ENCODE results near the gene CCL4. TPM values are rescaled to one million over a fixed set of nuclear protein-coding genes. Genes with fewer than 3 reads are reported as not detected.

Gene CCL4
- total and polyA plus RNA-seq, 4 donors = 1.7 to 4.6 (median 2.8) TPM

DNA sequence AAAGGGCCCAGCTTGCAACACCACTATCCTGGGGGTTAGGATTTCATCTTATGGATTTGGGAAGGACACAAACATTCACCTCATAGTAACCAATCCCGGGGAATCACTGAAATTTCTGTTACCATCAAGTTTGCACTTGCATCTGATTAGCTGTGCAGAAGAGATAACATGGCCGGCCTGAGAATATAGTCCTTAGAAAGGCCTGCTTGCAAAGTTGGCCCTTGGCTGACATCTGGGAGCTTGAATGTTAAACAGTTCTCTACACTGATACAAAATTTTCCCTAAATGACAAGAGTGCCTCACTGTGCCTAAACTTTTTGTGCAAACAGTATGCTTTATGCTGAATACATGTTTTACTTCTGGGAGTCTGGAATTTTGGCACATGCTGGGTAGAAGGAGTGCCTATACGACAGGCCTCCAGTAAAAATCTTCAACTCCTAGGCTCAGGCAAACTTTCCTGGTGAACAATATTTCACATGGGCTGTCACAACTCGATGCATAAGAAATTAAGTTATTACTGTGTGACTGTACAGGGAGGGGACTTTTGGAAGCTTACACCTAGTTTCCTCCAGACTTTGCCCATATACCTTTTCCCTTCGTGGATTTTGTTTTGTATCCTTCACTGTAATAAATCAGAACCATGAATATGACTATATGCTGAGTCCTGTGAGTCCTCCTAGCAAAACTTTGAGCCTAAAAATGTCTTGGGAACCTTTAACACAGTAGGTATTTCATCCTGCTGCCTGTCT, 41.5 kb downstream of the CCL4 start (continued):
- TF ChIP-seq, protein P1, sequence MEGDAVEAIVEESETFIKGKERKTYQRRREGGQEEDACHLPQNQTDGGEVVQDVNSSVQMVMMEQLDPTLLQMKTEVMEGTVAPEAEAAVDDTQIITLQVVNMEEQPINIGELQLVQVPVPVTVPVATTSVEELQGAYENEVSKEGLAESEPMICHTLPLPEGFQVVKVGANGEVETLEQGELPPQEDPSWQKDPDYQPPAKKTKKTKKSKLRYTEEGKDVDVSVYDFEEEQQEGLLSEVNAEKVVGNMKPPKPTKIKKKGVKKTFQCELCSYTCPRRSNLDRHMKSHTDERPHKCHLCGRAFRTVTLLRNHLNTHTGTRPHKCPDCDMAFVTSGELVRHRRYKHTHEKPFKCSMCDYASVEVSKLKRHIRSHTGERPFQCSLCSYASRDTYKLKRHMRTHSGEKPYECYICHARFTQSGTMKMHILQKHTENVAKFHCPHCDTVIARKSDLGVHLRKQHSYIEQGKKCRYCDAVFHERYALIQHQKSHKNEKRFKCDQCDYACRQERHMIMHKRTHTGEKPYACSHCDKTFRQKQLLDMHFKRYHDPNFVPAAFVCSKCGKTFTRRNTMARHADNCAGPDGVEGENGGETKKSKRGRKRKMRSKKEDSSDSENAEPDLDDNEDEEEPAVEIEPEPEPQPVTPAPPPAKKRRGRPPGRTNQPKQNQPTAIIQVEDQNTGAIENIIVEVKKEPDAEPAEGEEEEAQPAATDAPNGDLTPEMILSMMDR (IDR thresholded peaks at IDR 0.05; ENCODE audit: low read depth, low read length, missing input control) = no peak
- no peak for TF ChIP-seq FOXA1 (IDR thresholded peaks at IDR 0.05)
- no peak for TF ChIP-seq NR2F2 (IDR thresholded peaks at IDR 0.05)
- TF ChIP-seq, protein P2, sequence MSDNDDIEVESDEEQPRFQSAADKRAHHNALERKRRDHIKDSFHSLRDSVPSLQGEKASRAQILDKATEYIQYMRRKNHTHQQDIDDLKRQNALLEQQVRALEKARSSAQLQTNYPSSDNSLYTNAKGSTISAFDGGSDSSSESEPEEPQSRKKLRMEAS (IDR thresholded peaks at IDR 0.05) = no peak
- no peak for TF ChIP-seq HNF4G (IDR thresholded peaks at IDR 0.05)

DNA sequence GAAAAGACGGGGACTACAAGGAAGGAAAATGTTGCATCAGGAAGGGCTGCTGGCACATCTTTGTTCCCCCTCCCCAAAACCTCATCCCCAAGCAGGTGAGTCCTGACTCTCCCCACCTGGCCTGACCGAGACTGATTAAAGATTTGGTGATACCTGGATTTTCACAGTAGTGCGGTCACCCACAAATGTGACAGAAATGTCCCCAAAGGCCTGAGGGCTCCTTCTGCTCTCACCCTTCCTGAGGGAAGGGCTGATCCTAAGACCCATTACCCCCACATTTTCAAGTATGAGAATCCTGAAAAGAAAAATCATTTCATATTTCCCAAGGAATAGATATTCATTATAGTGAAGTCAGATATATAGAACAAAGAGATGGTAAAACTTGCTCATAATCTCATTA, 44.0 kb downstream of the CCL4 start:
- no peak for DNase-seq (ENCODE audit: low spot score)
- Histone ChIP-seq H3K4me1 (ENCODE audit: control insufficient read depth in 4 of 4, insufficient read depth in 4 of 4, low read length in 3 of 4) (peaks cover 0 to 2% (median 0%) of the 10 kb centered on the region in 4 donors), H3K27ac (ENCODE audit: low read depth in 1 of 2, low read length in 2 of 2) (no peak overlapping the region), H3K27me3 (ENCODE audit: control insufficient read depth in 4 of 4, insufficient read depth in 4 of 4, low read length in 3 of 4) (no peaks in the 10 kb centered on the region), H3K9me3 (ENCODE audit: control insufficient read depth in 4 of 4, low read length in 3 of 4) (no peaks in the 10 kb centered on the region), H3K36me3 (ENCODE audit: control insufficient read depth in 4 of 4, insufficient read depth in 3 of 4, low read depth in 1 of 4, low read length in 3 of 4) (no peaks in the 10 kb centered on the region), H3K9ac (ENCODE audit: low read depth in 1 of 2, low read length in 2 of 2) (no peak overlapping the region), H3K4me3 (ENCODE audit: low read depth in 1 of 3, low read length in 3 of 3) (no peak overlapping the region)
- TF ChIP-seq FOXA2 (IDR thresholded peaks at IDR 0.05) = no peak
- no peak for TF ChIP-seq SP1 (IDR thresholded peaks at IDR 0.05)
- no peak for TF ChIP-seq HNF4A (conservative IDR thresholded peaks at IDR 0.05)
- no peak for TF ChIP-seq TAF1 (conservative IDR thresholded peaks at IDR 0.05)
- TF ChIP-seq HNF4G (IDR thresholded peaks at IDR 0.05) = no peak
- TF ChIP-seq FOXA1 (IDR thresholded peaks at IDR 0.05) = no peak
- TF ChIP-seq RXRA (IDR thresholded peaks at IDR 0.05) = no peak
- no peak for TF ChIP-seq NR2F2 (IDR thresholded peaks at IDR 0.05)
- no peak for TF ChIP-seq ZBTB33 (IDR thresholded peaks at IDR 0.05)
- no peak for TF ChIP-seq REST (IDR thresholded peaks at IDR 0.05)
- TF ChIP-seq GABPA (IDR thresholded peaks at IDR 0.05 in 1 of 2, conservative IDR thresholded peaks at IDR 0.05 in 1 of 2) = no peak
- TF ChIP-seq, protein P1 (IDR thresholded peaks at IDR 0.05; ENCODE audit: low read depth, low read length, missing input control) = no peak
- no peak for TF ChIP-seq RAD21 (IDR thresholded peaks at IDR 0.05)
- TF ChIP-seq JUND (IDR thresholded peaks at IDR 0.05) = no peak
- TF ChIP-seq YY1 (IDR thresholded peaks at IDR 0.05) = no peak
- TF ChIP-seq, protein P2 (IDR thresholded peaks at IDR 0.05) = no peak
- TF ChIP-seq, protein P3, sequence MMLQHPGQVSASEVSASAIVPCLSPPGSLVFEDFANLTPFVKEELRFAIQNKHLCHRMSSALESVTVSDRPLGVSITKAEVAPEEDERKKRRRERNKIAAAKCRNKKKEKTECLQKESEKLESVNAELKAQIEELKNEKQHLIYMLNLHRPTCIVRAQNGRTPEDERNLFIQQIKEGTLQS (IDR thresholded peaks at IDR 0.05) = no peak
- TF ChIP-seq EGR1 (IDR thresholded peaks at IDR 0.05; ENCODE audit: low read depth in 2 of 2) = no peak
- 91% methylated on average over 3 of the region's 3 CpGs for WGBS
